VCaP (cell line): ENCODE data around the gene NELL1.

Experiments
- H3K27ac ChIP-seq: fragments of 450-650 bp; 2 replicates; pipeline ENCODE4 v1.5.1; 2017
- CTCF ChIP-seq: fragments of 450-650 bp; conservative IDR thresholded peaks from 2 replicates; pipeline ENCODE4 v1.5.1; 2017; ENCODE audit warnings: mild to moderate bottlenecking, moderate library complexity

Gene NELL1

GRCh38 chr11:20917306-20917705 is 247.9 kb downstream of the NELL1 start:
- no peak overlapping the region for H3K27ac ChIP-seq
- no peak for TF ChIP-seq CTCF

GRCh38 chr11:20926799-20927540 is 257.6 kb downstream of the NELL1 start:
- H3K27ac ChIP-seq = no peak overlapping the region
- TF ChIP-seq CTCF = no peak

GRCh38 chr11:20931029-20931428 is 261.6 kb downstream of the NELL1 start:
- no peak for TF ChIP-seq CTCF
- H3K27ac ChIP-seq = no peak overlapping the region

GRCh38 chr11:20933086-20933485 is 263.7 kb downstream of the NELL1 start:
- no peak for TF ChIP-seq CTCF
- no peak overlapping the region for H3K27ac ChIP-seq

GRCh38 chr11:20933958-20934357 is 264.6 kb downstream of the NELL1 start:
- H3K27ac ChIP-seq = no peak overlapping the region
- TF ChIP-seq CTCF = no peak

GRCh38 chr11:20934516-20934915 is 265.1 kb downstream of the NELL1 start:
- TF ChIP-seq CTCF = no peak
- H3K27ac ChIP-seq = no peak overlapping the region

GRCh38 chr11:20937826-20938225 is 268.4 kb downstream of the NELL1 start:
- no peak for TF ChIP-seq CTCF
- H3K27ac ChIP-seq = no peak overlapping the region
